ENCODE measurements around the gene PTH2R.

DNA sequence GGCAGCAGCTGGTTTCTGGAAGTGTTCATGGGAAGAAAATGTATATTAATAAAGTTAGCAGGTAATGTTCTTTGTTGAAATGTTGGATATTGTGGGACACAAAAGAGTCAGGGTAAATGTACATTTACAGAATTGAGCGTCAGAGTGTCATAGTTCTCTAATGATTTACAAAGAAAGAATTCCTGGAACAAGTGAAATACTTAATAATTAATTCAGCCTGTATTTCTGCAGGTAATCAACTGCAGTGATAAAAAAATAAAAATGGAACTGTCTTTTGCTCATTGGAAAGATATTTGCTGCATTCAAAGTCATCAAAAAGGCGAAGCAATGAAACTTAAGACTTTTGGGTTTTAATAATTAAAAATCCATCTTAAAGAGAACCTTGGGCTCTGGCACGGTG lies 27.4 kb upstream of the PTH2R start:
- TF ChIP-seq, protein P1, sequence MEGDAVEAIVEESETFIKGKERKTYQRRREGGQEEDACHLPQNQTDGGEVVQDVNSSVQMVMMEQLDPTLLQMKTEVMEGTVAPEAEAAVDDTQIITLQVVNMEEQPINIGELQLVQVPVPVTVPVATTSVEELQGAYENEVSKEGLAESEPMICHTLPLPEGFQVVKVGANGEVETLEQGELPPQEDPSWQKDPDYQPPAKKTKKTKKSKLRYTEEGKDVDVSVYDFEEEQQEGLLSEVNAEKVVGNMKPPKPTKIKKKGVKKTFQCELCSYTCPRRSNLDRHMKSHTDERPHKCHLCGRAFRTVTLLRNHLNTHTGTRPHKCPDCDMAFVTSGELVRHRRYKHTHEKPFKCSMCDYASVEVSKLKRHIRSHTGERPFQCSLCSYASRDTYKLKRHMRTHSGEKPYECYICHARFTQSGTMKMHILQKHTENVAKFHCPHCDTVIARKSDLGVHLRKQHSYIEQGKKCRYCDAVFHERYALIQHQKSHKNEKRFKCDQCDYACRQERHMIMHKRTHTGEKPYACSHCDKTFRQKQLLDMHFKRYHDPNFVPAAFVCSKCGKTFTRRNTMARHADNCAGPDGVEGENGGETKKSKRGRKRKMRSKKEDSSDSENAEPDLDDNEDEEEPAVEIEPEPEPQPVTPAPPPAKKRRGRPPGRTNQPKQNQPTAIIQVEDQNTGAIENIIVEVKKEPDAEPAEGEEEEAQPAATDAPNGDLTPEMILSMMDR (IDR thresholded peaks at IDR 0.05) = no peak
- no peak for TF ChIP-seq POLR2A (IDR thresholded peaks at IDR 0.05)

All from breast epithelium (tissue), 3 donors.